Uterus (tissue), 2 donors: ENCODE results near the gene RWDD1.

Experiments used
- CTCF ChIP-seq, 4 experiments: fragments of 200-600 bp in 2 of 4; fragments of 450-650 bp in 2 of 4; sonication (generic) in 2 of 4; IDR thresholded peaks; one replicate each; pipeline ENCODE4 v1.5.1; 2016 to 2019; ENCODE audit warnings: antibody characterized with exemption in 4 of 4, mild to moderate bottlenecking in 2 of 4, moderate library complexity in 1 of 4
- POLR2A ChIP-seq, 2 donors: fragments of 450-650 bp; IDR thresholded peaks; one replicate each; pipeline ENCODE4 v1.6.1; 2016; ENCODE audit warnings: antibody characterized with exemption in 2 of 2, mild to moderate bottlenecking in 1 of 2, moderate library complexity in 1 of 2

- no peak for TF ChIP-seq POLR2A (IDR thresholded peaks at IDR 0.05)
- TF ChIP-seq CTCF (IDR thresholded peaks at IDR 0.05): no peak
These were observed 14.4 kb upstream of the RWDD1 start for GRCh38 chr6:116556814-116557415.
